Measurements from ENCODE around the gene RNF135.

DNA sequence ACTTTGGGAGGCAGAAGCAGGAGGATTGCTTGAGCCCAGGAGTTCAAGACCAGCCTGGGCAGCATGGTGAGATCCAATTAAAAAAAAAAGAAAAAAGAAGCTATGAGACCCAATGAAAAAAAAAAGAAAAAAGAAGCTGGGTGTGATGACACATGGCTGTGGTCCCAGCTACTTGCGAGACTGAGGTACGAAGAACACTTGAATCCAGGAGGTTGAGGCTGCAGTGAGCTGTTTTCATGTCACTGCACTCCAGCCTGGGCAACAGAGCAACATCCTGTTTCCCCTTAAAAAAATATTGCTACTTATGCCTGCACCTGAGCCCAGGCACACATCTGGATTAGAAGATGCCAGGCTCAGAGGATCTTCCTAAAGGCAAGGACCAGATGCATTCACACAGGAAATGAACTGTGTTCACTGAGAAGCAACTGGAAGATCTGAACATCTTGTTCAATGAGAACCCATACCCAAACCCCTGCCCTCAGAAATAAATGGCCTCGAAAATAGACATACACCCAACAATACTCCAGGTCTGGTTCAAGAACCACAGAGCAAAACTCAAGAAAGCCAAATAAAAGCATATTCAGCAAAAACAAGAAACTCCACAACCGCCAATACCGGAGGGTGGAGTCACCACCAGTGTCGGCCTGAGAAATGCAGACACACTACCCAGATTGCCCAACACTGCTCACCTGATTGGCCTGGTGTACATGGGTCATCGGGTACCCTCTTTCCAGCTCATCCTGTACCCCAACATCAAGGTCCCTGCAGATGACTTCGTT is 4.4 kb downstream of the RNF135 start:
- TF ChIP-seq POLR2A (IDR thresholded peaks at IDR 0.05; ENCODE audit: low read depth, low read length) (no peak), TAF1 (IDR thresholded peaks at IDR 0.05; ENCODE audit: low read depth, low read length) (no peak), POLR2AphosphoS5 (IDR thresholded peaks at IDR 0.05; ENCODE audit: low read depth, low read length) (no peak), SPI1 (IDR thresholded peaks at IDR 0.05; ENCODE audit: low read depth, low read length) (no peak)

Measured in GM12891 (cell line).